ENCODE data around the gene KCNE2.
"Not testable (repeated sequence)": the region's sequence is repeated elsewhere in the genome, so short reads cannot be mapped to it uniquely, and the experiment has no call there.

The KCNE2 gene

DNA sequence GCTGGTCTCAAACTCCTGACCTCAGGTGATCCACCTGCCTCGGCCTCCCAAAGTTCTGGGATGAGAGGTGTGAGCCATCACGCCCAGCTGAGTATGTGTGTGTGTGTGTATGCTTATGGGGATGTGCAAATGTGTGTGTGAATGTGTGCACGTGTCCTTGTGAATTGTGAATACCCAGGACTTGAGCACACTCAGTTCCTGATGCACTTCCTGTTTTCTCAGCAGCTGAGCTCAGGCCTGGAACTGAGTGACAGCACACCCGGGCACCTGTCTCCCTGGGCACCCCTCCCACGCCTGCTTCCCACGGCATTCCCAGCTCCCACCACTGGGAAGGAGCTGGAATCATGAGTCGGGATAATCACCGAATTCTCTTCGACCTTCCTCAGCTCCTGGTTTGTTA, 43.5 kb downstream of the KCNE2 start:
- not testable (repeated sequence) for DNase-seq (ENCODE audit: low read depth)

GRCh38 chr21:34417448-34418077, 53.8 kb downstream of the KCNE2 start:
- DNase-seq (ENCODE audit: low read depth) = not testable (repeated sequence)

Measured in fibroblast of the conjunctiva (primary cell).